Measurements from ENCODE around the gene XXYLT1. TPM values are rescaled to one million over a fixed set of nuclear protein-coding genes. Genes with fewer than 3 reads are reported as not detected.

Gene XXYLT1
- total RNA-seq, 2 experiments from 2014 or later: 17.2 to 19.6 TPM

- BruUV-seq (replicated peaks): no TSS peak
- peaks cover 21% of the 10 kb centered on the region for H3K36me3 ChIP-seq (ENCODE audit: insufficient read depth, low read length)
- no peaks in the 10 kb centered on the region for H3K9me2 ChIP-seq (ENCODE audit: insufficient read depth, low read length)
- no peak overlapping the region for H3K27ac ChIP-seq (ENCODE audit: low read depth, low read length, poor library complexity, severe bottlenecking)
- TF ChIP-seq EZH2phosphoT487 (IDR thresholded peaks at IDR 0.05; ENCODE audit: borderline replicate concordance, low read depth, low read length) (no peak), CTCF (conservative IDR thresholded peaks at IDR 0.05; ENCODE audit: low read length) (no peak)
- no peak for DNase-seq (ENCODE audit: low spot score)
- ChIA-PET POLR2A (no interaction called here), CTCF (ENCODE audit: unreplicated experiment) (no interaction called here)
- no peaks in the 10 kb centered on the region for H3K9me3 ChIP-seq (ENCODE audit: low read length)
- H3K4me2 ChIP-seq (ENCODE audit: low read length): no peak overlapping the region
- no peaks in the 10 kb centered on the region for H3K79me2 ChIP-seq (ENCODE audit: insufficient read depth, low read depth, low read length)
- intact Hi-C loops (cut with micrococcal nuclease; ENCODE audit: unreplicated experiment): no loop called here
- H3K4me1 ChIP-seq (ENCODE audit: insufficient read depth, low read length, poor library complexity, severe bottlenecking): peaks cover 10% of the 10 kb centered on the region
- H2AFZ ChIP-seq (ENCODE audit: low read length): no peak overlapping the region
- no peak overlapping the region for H3K4me3 ChIP-seq (ENCODE audit: low read depth, low read length, poor library complexity, severe bottlenecking)
- no peaks in the 10 kb centered on the region for H4K20me1 ChIP-seq (ENCODE audit: insufficient read depth, low read length)
These were observed 131.1 kb downstream of the XXYLT1 start for GRCh38 chr3:195139876-195140240.

DNA sequence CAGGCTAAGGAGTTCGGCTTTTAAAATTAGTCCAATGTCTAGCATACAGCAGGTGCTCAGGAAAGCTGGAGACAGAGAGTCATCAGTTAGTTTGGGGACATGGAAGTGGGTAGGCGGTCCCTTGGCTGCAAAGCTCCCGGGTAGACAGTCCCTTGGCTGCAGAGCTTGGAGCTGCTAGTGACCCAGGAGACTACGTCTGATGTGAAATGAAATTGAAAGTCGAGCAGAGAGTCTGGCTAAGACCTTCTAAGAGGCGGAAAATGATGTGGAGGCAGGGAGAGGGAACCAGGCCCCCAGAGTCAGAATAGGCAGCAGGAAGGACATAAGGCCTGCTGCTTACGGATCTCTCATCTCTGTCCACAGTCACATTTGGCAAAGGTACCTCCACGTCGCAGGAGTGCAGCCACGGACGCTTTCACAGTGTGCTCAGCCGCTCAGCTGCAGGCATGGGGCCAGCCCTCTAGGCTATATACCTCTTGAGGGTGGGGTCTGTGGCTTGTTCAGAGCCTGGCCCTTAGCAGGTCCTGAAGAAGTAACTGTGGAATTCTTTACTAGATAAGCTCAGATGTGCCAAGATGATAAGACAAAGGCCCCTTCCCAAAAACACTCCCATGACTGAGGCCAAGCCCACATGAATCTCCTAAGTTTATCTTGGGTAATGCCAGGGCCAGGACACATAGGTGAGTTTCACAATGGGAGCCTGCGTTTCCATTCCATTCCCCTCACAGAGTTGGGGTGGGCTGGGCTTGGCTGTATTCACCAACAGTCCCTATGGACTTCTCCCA, 131.7 kb downstream of the XXYLT1 start:
- Histone ChIP-seq H3K79me2 (ENCODE audit: insufficient read depth, low read depth, low read length) (no peaks in the 10 kb centered on the region), H3K9me3 (ENCODE audit: low read length) (no peaks in the 10 kb centered on the region), H2AFZ (ENCODE audit: low read length) (no peak overlapping the region), H3K36me3 (ENCODE audit: insufficient read depth, low read length) (peaks cover 21% of the 10 kb centered on the region), H3K4me2 (ENCODE audit: low read length) (no peak overlapping the region), H3K4me3 (ENCODE audit: low read depth, low read length, poor library complexity, severe bottlenecking) (no peak overlapping the region), H3K9me2 (ENCODE audit: insufficient read depth, low read length) (no peaks in the 10 kb centered on the region), H3K27ac (ENCODE audit: low read depth, low read length, poor library complexity, severe bottlenecking) (no peak overlapping the region), H3K4me1 (ENCODE audit: insufficient read depth, low read length, poor library complexity, severe bottlenecking) (peaks cover 4% of the 10 kb centered on the region), H4K20me1 (ENCODE audit: insufficient read depth, low read length) (no peaks in the 10 kb centered on the region)
- TF ChIP-seq EZH2phosphoT487 (IDR thresholded peaks at IDR 0.05; ENCODE audit: borderline replicate concordance, low read depth, low read length) (no peak), CTCF (conservative IDR thresholded peaks at IDR 0.05; ENCODE audit: low read length) (no peak)
- ChIA-PET CTCF (ENCODE audit: unreplicated experiment) (no interaction called here), POLR2A (interaction anchor here (0.5 kb wide), 1 partner anchor 1117 kb away, joined by 3 read pairs; no protein-coding TSS in a partner anchor)
- no peak for DNase-seq (ENCODE audit: low spot score)
- intact Hi-C loops (cut with micrococcal nuclease; ENCODE audit: unreplicated experiment): no loop called here
- BruUV-seq (replicated peaks): no TSS peak

Data from OCI-LY7 (cell line).